Keratinocyte (primary cell): ENCODE measurements around the gene MINDY1. TPM values are rescaled to one million over a fixed set of nuclear protein-coding genes. Genes with fewer than 3 reads are reported as not detected.

Experiments used
- DNase-seq: peaks from one replicate; pipeline ENCODE4 v3.0.0-alpha.2; 2011; ENCODE audit warnings: low read depth, missing footprints, low spot score
- FAIRE-seq: peaks from 2 replicates; lab custom pipeline; 2011; peaks lifted over from hg19 to GRCh38; lab: Jason Lieb, UNC
- H2AFZ ChIP-seq: 2 replicates; pipeline ENCODE4 v1.6.0; 2012; ENCODE audit warnings: low read length, control low read depth, inconsistent platforms; ENCODE audit not compliant: control insufficient read depth
- H3K27ac ChIP-seq: 2 replicates; pipeline ENCODE4 v1.5.1; 2011; ENCODE audit warnings: low read length; ENCODE audit not compliant: control insufficient read depth, insufficient read depth
- H3K27me3 ChIP-seq: 3 replicates; pipeline ENCODE4 v1.6.0; 2011; ENCODE audit warnings: low read length; ENCODE audit not compliant: control insufficient read depth, insufficient read depth; ENCODE audit errors: extremely low read depth
- H3K36me3 ChIP-seq, 2 experiments: 2 replicates in 1 of 2; 3 replicates in 1 of 2; pipeline ENCODE4 v1.5.1; 2011; ENCODE audit warnings: low read length in 2 of 2, mild to moderate bottlenecking in 1 of 2; ENCODE audit not compliant: control insufficient read depth in 2 of 2, insufficient read depth in 2 of 2; ENCODE audit errors: extremely low read depth in 1 of 2
- H3K4me1 ChIP-seq: 3 replicates; pipeline ENCODE4 v1.5.1; 2011; ENCODE audit warnings: low read length; ENCODE audit not compliant: control insufficient read depth, insufficient read depth; ENCODE audit errors: extremely low read depth
- H3K4me2 ChIP-seq: 3 replicates; pipeline ENCODE4 v1.6.0; 2011; ENCODE audit warnings: low read depth, low read length; ENCODE audit not compliant: control insufficient read depth, insufficient read depth; ENCODE audit errors: extremely low read depth
- H3K4me3 ChIP-seq, 3 experiments: fragments of 200-600 bp in 1 of 3; sonication (generic) in 1 of 3; 2 replicates in 2 of 3; 3 replicates in 1 of 3; pipeline ENCODE4 v1.5.1; 2011 to 2016; ENCODE audit warnings: low read length in 3 of 3, mild to moderate bottlenecking in 3 of 3, control low read depth in 2 of 3, inconsistent platforms in 1 of 3, low read depth in 1 of 3, mixed read lengths in 1 of 3, mixed run types in 1 of 3, moderate library complexity in 1 of 3; ENCODE audit not compliant: control insufficient read depth in 2 of 3, insufficient read depth in 2 of 3; ENCODE audit errors: extremely low read depth in 1 of 3
- H3K79me2 ChIP-seq: 2 replicates; pipeline ENCODE4 v1.6.0; 2012; ENCODE audit warnings: low read length; ENCODE audit not compliant: control insufficient read depth, insufficient read depth
- H3K9ac ChIP-seq: 3 replicates; pipeline ENCODE4 v1.6.0; 2011; ENCODE audit warnings: low read length; ENCODE audit not compliant: control insufficient read depth, insufficient read depth; ENCODE audit errors: extremely low read depth
- H3K9me1 ChIP-seq: 3 replicates; pipeline ENCODE4 v1.6.0; 2011; ENCODE audit warnings: low read length; ENCODE audit not compliant: control insufficient read depth, insufficient read depth; ENCODE audit errors: extremely low read depth
- H3K9me3 ChIP-seq: 2 replicates; pipeline ENCODE4 v1.5.1; 2012; ENCODE audit warnings: low read depth, low read length; ENCODE audit not compliant: control insufficient read depth
- H4K20me1 ChIP-seq: 3 replicates; pipeline ENCODE4 v1.6.0; 2011; ENCODE audit warnings: low read length; ENCODE audit not compliant: control insufficient read depth, insufficient read depth; ENCODE audit errors: extremely low read depth
- EZH2 ChIP-seq: IDR thresholded peaks from one replicate; pipeline ENCODE4 v1.6.1; 2012; ENCODE audit warnings: inconsistent platforms, mild to moderate bottlenecking, low read length, moderate library complexity
- dilution Hi-C: fragments of 300-500 bp; cut with MboI; formaldehyde crosslinking; loops from one replicate; pipeline ENCODE4 v1.7.0; 2020; ENCODE audit warnings: low sequenced_read_pairs; ENCODE audit not compliant: extremely low pct_ligation_motif_present
- polyA plus RNA-seq, 5 experiments: library from polyadenylated mRNA; depleted of rRNA in 3 of 5; stranded (reverse) in 3 of 5; stranded (forward) in 1 of 5; unstranded in 1 of 5; fragments of >200 nt; gene quantifications; 1 replicate in 1 of 5; 2 replicates in 3 of 5; 3 replicates in 1 of 5; pipeline versions ENCODE4 v1.2.1 to v1.2.3, GENCODE V29; 2011 to 2012; ENCODE audit warnings: missing spikeins in 2 of 5, low read depth in 1 of 5, low replicate concordance in 1 of 5
- TF ChIP-seq, protein P1 (sequence below), 3 experiments: IDR thresholded peaks in 1 of 3; conservative IDR thresholded peaks in 1 of 3; optimal IDR thresholded peaks in 1 of 3; 2 replicates in 2 of 3; 3 replicates in 1 of 3; pipeline versions ENCODE3 to v1.5.1; 2011; ENCODE audit warnings: low read length in 3 of 3, mild to moderate bottlenecking in 3 of 3, moderate library complexity in 2 of 3, control low read depth in 1 of 3, inconsistent platforms in 1 of 3; ENCODE audit not compliant: insufficient read depth in 2 of 3; ENCODE audit errors: extremely low read depth in 1 of 3

MINDY1 gene
- polyA plus RNA-seq, 1 donor (not counting 4 experiments of a cell fraction or from before 2014, with no cell fraction given) = 11.2 TPM

DNA sequence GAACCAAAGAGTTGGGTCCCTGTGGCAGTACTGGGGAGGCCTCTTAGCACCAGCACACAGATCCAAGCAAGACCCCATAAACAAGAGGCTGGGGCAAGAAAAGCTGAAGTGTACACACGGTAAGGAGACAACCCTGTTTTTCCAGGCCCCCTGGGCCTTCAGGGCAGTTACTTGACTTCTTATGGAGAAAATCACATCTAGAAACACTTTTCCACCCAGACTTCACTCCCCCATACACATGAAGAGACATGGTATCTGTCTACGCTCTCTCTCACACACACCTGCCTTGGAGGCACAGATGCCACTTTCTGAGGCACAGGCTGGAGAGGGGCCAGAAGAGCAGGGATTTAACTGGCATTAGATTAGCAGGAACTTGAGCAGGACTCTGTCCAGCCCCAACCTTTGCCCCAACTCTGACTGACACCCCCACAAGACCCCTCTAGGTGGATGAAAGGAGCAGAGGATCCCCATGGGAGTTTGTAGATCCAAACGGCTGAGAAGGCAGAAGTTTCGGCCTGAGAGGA is 34.2 kb downstream of the MINDY1 start:
- no peak overlapping the region for H2AFZ ChIP-seq
- no peak overlapping the region for H3K27ac ChIP-seq
- peak overlapping the region; percentile 88 to 95 (median 93) for H3K4me3 ChIP-seq
- TF ChIP-seq EZH2 = no peak
- TF ChIP-seq, protein P1, sequence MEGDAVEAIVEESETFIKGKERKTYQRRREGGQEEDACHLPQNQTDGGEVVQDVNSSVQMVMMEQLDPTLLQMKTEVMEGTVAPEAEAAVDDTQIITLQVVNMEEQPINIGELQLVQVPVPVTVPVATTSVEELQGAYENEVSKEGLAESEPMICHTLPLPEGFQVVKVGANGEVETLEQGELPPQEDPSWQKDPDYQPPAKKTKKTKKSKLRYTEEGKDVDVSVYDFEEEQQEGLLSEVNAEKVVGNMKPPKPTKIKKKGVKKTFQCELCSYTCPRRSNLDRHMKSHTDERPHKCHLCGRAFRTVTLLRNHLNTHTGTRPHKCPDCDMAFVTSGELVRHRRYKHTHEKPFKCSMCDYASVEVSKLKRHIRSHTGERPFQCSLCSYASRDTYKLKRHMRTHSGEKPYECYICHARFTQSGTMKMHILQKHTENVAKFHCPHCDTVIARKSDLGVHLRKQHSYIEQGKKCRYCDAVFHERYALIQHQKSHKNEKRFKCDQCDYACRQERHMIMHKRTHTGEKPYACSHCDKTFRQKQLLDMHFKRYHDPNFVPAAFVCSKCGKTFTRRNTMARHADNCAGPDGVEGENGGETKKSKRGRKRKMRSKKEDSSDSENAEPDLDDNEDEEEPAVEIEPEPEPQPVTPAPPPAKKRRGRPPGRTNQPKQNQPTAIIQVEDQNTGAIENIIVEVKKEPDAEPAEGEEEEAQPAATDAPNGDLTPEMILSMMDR (optimal IDR thresholded peaks at IDR 0.05 in 1 of 3, IDR thresholded peaks at IDR 0.05 in 1 of 3, conservative IDR thresholded peaks at IDR 0.05 in 1 of 3; ENCODE audit: extremely low read depth in 1 of 3, insufficient read depth in 2 of 3, low read length in 3 of 3) = no peak
- H3K9me1 ChIP-seq = no peaks in the 10 kb centered on the region
- H3K79me2 ChIP-seq = peaks cover 58% of the 10 kb centered on the region
- H4K20me1 ChIP-seq = peaks cover 2% of the 10 kb centered on the region
- H3K4me1 ChIP-seq = peaks cover 31% of the 10 kb centered on the region
- no peak for DNase-seq
- H3K9ac ChIP-seq = no peak overlapping the region
- dilution Hi-C loops = no loop called here
- no peaks in the 10 kb centered on the region for H3K27me3 ChIP-seq
- H3K9me3 ChIP-seq = no peaks in the 10 kb centered on the region
- H3K36me3 ChIP-seq = peaks cover 11 to 25% of the 10 kb centered on the region in 2 experiments
- no peak for FAIRE-seq
- H3K4me2 ChIP-seq = peak overlapping the region; percentile 97

DNA sequence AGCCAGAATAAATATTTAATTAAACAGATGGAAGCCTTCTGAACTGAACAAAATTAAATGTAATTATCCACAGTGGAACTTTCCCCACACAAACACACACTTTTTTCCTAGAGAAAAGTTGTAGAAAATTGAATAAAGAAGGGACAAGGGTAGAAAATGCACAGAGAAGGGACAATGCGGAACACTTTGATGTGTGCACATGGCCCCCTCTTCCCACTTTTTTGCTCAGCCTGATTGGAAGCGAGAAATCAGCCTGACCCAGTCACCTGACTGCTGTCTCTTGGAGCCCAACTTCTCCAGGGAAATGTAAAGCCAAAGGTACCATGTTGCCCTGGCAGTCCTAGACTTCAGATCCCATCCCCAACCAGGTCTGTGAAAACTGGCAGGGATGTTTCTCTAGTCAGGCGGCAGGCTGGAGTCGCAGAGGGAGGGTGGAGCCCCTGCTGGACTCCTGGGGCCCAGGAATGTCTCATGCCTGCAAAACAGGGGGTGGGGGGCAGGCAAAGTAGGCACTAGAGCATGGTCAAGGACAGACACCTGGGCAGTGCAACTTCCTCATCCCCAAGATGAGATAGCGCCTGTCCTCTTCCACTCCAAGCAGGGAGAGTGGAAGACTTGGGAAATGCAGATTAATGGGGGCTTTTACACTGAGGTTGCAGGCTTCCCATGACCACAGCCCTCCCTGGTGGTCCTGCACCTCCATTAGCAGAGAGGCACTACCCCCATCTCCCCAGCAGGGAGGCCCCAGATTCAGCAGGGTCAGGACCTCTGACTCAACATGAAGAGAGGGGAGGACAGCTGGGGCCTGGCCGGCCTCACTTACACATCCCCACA is 34.9 kb downstream of the MINDY1 start:
- no peak for DNase-seq
- H3K4me1 ChIP-seq = peaks cover 25% of the 10 kb centered on the region
- peak overlapping the region; percentile 97 for H3K4me2 ChIP-seq
- H3K27me3 ChIP-seq = no peaks in the 10 kb centered on the region
- no peak overlapping the region for H2AFZ ChIP-seq
- peaks cover 15 to 32% of the 10 kb centered on the region in 2 experiments for H3K36me3 ChIP-seq
- dilution Hi-C loops = no loop called here
- no peak overlapping the region for H3K9ac ChIP-seq
- H3K27ac ChIP-seq = no peak overlapping the region
- H3K9me3 ChIP-seq = no peaks in the 10 kb centered on the region
- no peaks in the 10 kb centered on the region for H3K9me1 ChIP-seq
- no peak for TF ChIP-seq EZH2
- TF ChIP-seq, protein P1 (optimal IDR thresholded peaks at IDR 0.05 in 1 of 3, IDR thresholded peaks at IDR 0.05 in 1 of 3, conservative IDR thresholded peaks at IDR 0.05 in 1 of 3; ENCODE audit: extremely low read depth in 1 of 3, insufficient read depth in 2 of 3, low read length in 3 of 3) = peak in 1 of 3 experiments; percentile 11
- peaks cover 58% of the 10 kb centered on the region for H3K79me2 ChIP-seq
- FAIRE-seq = no peak
- no peak overlapping the region for H3K4me3 ChIP-seq
- peaks cover 2% of the 10 kb centered on the region for H4K20me1 ChIP-seq
